ENCODE data around the gene TCF4.

TCF4 gene

GRCh38 chr18:55506074-55506473 is 81.9 kb downstream of the TCF4 start:
- H3K36me3 ChIP-seq (ENCODE audit: insufficient read depth, low read length) = no peaks in the 10 kb centered on the region
- H3K4me1 ChIP-seq (ENCODE audit: insufficient read depth, low read length, poor library complexity, severe bottlenecking) = peaks cover 33% of the 10 kb centered on the region
- peaks cover 16% of the 10 kb centered on the region; the same call in 1 of the 2 replicates for H3K79me2 ChIP-seq (ENCODE audit: insufficient read depth, low read length)
- no peak for TF ChIP-seq EZH2phosphoT487 (IDR thresholded peaks at IDR 0.05; ENCODE audit: borderline replicate concordance)
- no peak for TF ChIP-seq CTCF (conservative IDR thresholded peaks at IDR 0.05; ENCODE audit: low read length)
- H2AFZ ChIP-seq (ENCODE audit: low read length) = no peak overlapping the region
- no peak overlapping the region for H3K4me3 ChIP-seq (ENCODE audit: low read length, poor library complexity, severe bottlenecking)
- no peaks in the 10 kb centered on the region for H3K9me3 ChIP-seq (ENCODE audit: insufficient read depth, low read depth, low read length)
- H3F3A ChIP-seq (ENCODE audit: low read depth) = no peaks in the 10 kb centered on the region
- no peak overlapping the region for H3K9ac ChIP-seq (ENCODE audit: low read depth, low read length, poor library complexity, severe bottlenecking)
- no peaks in the 10 kb centered on the region for H3K9me2 ChIP-seq (replicated peaks; ENCODE audit: low read depth, low read length)
- H4K20me1 ChIP-seq (ENCODE audit: insufficient read depth, low read length, poor library complexity, severe bottlenecking) = no peaks in the 10 kb centered on the region
- no peaks in the 10 kb centered on the region for H3K27me3 ChIP-seq (ENCODE audit: insufficient read depth, low read length, poor library complexity, severe bottlenecking)
- peak overlapping the region; percentile 44 for H3K4me2 ChIP-seq (ENCODE audit: low read depth, low read length, poor library complexity, severe bottlenecking)

DNA sequence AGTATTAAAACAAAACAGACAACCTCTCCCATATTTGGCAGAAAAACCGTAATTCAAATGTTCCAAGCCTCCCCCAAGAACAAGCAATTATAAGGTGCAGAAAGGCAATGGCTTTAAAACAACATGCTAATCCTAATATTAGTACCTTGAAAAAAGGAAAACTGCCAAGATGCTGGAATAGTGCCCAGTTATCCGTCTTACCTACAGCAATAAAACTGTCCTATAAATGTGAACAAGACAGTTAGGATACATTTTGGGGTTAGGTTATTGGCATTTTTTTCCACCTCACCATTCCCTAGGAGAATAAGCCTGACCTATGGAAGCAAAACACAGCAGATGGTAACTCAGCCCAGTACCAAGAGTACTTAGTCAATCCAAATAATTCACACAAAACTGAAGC is 83.2 kb downstream of the TCF4 start:
- no peaks in the 10 kb centered on the region for H3K9me2 ChIP-seq (replicated peaks; ENCODE audit: low read depth, low read length)
- no peaks in the 10 kb centered on the region for H4K20me1 ChIP-seq (ENCODE audit: insufficient read depth, low read length, poor library complexity, severe bottlenecking)
- H3K9ac ChIP-seq (ENCODE audit: low read depth, low read length, poor library complexity, severe bottlenecking) = no peak overlapping the region
- no peaks in the 10 kb centered on the region for H3K36me3 ChIP-seq (ENCODE audit: insufficient read depth, low read length)
- no peak overlapping the region for H3K4me2 ChIP-seq (ENCODE audit: low read depth, low read length, poor library complexity, severe bottlenecking)
- H3K4me1 ChIP-seq (ENCODE audit: insufficient read depth, low read length, poor library complexity, severe bottlenecking) = peaks cover 30% of the 10 kb centered on the region
- peaks cover 26% of the 10 kb centered on the region; the same call in 1 of the 2 replicates for H3K79me2 ChIP-seq (ENCODE audit: insufficient read depth, low read length)
- H3K9me3 ChIP-seq (ENCODE audit: insufficient read depth, low read depth, low read length) = no peaks in the 10 kb centered on the region
- no peak overlapping the region for H2AFZ ChIP-seq (ENCODE audit: low read length)
- H3K4me3 ChIP-seq (ENCODE audit: low read length, poor library complexity, severe bottlenecking) = no peak overlapping the region
- H3K27me3 ChIP-seq (ENCODE audit: insufficient read depth, low read length, poor library complexity, severe bottlenecking) = no peaks in the 10 kb centered on the region
- TF ChIP-seq CTCF (conservative IDR thresholded peaks at IDR 0.05; ENCODE audit: low read length) (no peak), EZH2phosphoT487 (IDR thresholded peaks at IDR 0.05; ENCODE audit: borderline replicate concordance) (no peak)
- H3F3A ChIP-seq (ENCODE audit: low read depth) = no peaks in the 10 kb centered on the region

GRCh38 chr18:55503167-55503820 is 84.7 kb downstream of the TCF4 start:
- no peak for TF ChIP-seq EZH2phosphoT487 (IDR thresholded peaks at IDR 0.05; ENCODE audit: borderline replicate concordance)
- TF ChIP-seq CTCF (conservative IDR thresholded peaks at IDR 0.05; ENCODE audit: low read length) = no peak
- Histone ChIP-seq H2AFZ (ENCODE audit: low read length) (no peak overlapping the region), H3K4me1 (ENCODE audit: insufficient read depth, low read length, poor library complexity, severe bottlenecking) (peaks cover 25% of the 10 kb centered on the region), H3K4me3 (ENCODE audit: low read length, poor library complexity, severe bottlenecking) (no peak overlapping the region), H3K9me3 (ENCODE audit: insufficient read depth, low read depth, low read length) (no peaks in the 10 kb centered on the region), H3K79me2 (ENCODE audit: insufficient read depth, low read length) (peaks cover 25% of the 10 kb centered on the region; the same call in 1 of the 2 replicates), H3K4me2 (ENCODE audit: low read depth, low read length, poor library complexity, severe bottlenecking) (no peak overlapping the region), H3K9ac (ENCODE audit: low read depth, low read length, poor library complexity, severe bottlenecking) (no peak overlapping the region), H3K36me3 (ENCODE audit: insufficient read depth, low read length) (no peaks in the 10 kb centered on the region), H4K20me1 (ENCODE audit: insufficient read depth, low read length, poor library complexity, severe bottlenecking) (no peaks in the 10 kb centered on the region), H3F3A (ENCODE audit: low read depth) (no peaks in the 10 kb centered on the region), H3K9me2 (replicated peaks; ENCODE audit: low read depth, low read length) (no peaks in the 10 kb centered on the region), H3K27me3 (ENCODE audit: insufficient read depth, low read length, poor library complexity, severe bottlenecking) (no peaks in the 10 kb centered on the region)

All from Loucy (cell line).